Ureter (tissue), 1 donor: ENCODE data around the gene TFF2. TPM values are rescaled to one million over a fixed set of nuclear protein-coding genes. Genes with fewer than 3 reads are reported as not detected.

Experiments used
- DNase-seq: peaks from one replicate; pipeline ENCODE4 v3.0.0-alpha.2; 2020; ENCODE audit warnings: low spot score
- total RNA-seq: library from RNA; stranded (reverse); gene quantifications from one replicate; pipeline ENCODE4 v1.2.4, GENCODE V29; 2023
- donor health status: DM: yes; HTN: yes; CAD: no.

TFF2 gene
- total RNA-seq, 1 donor from 2014 or later = not detected

DNA sequence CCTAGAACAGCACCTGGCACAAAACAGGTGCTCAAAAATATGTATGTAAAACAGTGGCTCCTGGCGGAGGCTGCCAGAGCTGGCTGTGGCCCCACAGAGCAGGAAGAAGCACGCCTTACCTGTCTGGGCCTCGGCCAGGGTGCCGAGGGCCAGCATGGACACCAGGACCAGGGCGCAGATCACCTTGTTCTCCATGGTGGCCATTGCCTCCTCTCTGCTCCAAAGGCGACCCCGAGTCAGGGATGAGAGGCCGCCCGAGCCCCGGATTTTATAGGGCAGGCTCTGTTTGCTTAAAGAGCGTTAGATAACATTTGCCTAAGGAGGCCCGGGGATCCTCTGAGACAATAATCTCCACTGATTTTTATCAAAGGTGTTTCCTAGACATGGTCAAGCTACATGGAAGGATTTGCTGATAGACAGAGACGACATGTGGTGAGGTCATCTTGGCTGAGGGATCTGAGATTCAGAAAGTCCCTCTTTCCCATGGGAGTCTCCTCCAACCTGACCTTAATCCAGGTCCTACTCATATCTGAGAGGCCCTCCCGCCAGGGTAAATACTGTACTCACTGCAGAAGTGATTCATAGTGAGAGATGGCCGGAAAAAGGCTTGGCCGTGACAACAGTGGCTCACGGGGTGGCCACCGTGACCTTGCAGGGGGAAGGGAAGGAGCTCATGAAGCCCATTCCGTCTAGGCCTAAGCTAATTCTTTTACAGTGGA is 15.7 kb upstream of the TFF2 start, which contains the start of gene TFF1:
Gene TFF1 (minus strand): TSS at position 244 of the 719 bp plus-strand sequence. CDS start 40 bp downstream, at position 204.
- no peak for DNase-seq

DNA sequence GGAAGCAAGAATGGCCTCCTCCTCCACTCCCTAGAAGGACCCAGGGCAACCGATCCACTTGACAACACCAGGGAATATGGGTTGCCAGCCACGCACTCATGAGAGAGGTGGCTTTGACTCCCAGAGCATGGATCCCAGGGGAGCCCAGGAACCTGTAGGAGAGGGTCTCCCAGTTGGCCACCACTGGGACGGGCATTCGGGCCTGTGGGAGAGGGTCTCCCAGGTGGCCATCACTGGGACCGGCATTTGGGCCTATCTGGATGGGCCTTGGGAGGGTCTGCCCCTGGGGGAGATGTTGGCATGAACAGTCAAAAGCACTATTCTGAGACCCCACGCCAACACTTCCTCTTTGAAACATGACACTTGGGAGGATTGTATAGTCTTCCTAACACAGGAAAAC is 15.0 kb upstream of the TFF2 start:
- no peak for DNase-seq

DNA sequence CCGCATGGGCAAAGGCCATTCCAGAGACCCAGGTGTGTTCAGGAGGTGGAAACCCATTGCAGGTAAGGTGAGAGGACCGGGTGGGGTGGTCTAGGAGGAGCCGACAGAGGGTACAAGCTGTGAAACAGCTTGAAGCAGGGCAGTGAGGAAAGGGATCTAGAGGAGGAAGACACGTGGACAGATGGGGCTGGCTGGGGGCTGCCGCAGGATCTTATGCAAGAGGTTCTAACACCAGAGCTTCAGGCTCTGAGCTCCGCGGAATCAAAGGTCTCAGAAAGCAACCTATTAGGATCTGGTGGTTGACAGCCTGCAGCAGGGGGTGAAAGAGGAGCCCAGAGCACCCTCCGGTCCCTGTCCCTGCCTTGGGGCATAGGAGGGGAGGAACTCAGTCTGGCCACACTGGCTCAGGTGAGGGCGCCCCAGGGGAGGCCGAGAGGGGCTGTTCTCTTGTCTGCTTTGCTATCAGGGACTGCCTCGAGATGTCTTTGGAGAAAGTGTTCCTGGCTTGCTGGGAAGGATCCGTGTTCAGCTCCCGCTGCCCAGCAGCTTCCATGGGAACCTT is 13.6 kb upstream of the TFF2 start:
- no peak for DNase-seq

GRCh38 chr21:42363312-42363711 is 12.5 kb upstream of the TFF2 start:
- no peak for DNase-seq

GRCh38 chr21:42362700-42363099 is 11.9 kb upstream of the TFF2 start:
- no peak for DNase-seq

DNA sequence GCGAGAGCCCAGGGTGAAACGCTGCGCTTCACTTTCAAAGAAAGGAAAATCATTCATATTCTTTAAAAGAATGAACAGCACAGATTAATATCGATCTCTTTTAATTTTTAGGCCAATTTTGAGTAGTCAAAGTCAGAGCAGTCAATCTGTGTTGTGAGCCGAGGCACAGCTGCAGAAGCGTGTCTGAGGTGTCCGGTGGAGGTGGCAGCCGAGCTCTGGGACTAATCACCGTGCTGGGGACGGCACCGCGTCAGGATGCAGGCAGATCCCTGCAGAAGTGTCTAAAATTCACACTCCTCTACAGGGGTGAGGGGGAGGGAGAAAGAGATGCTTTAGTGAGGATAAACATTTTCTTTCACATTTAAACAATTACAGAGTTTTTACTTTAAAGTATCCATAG is 11.4 kb upstream of the TFF2 start:
- no peak for DNase-seq

- no peak for DNase-seq
Measured at GRCh38 chr21:42361286-42361685, 10.5 kb upstream of the TFF2 start.

DNA sequence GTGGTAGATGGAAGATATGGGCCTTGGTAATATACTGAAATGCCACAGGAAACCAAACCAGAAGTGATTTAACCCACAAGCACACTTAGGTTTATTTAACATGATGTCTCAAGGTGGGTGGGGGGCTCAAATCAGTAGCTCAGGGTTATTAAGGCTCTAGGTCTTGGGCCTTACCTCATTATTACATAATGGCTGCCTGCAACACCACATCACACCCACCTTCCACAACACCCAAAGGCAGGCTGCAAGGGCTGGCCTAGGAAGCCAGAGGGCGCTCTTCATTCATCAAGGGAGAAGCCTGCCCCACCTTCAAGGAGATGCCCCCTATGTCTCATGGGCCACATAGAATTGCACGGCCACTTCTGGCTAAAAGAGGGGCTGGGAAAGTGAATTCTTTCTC is 9.5 kb upstream of the TFF2 start:
- no peak for DNase-seq

DNA sequence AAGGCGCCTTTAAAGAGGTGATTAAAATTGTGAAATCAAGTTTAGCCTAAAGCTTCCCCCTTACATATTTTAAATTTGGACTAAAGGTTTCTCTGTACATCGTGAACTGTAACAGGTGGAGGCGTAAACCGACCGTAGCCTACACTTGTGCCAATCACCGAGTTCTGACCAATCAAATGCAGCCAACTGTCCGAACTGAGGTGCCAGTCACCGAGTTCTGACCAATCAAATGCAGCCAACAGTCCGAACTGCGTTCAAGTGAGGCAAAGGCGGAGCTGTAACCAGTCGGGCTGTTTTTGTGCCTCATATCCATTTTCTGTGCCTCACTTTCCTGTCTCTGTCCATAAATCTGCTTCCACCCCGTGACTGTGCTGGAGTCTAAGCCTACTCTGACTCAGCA is 8.1 kb upstream of the TFF2 start:
- DNase-seq = no peak

DNA sequence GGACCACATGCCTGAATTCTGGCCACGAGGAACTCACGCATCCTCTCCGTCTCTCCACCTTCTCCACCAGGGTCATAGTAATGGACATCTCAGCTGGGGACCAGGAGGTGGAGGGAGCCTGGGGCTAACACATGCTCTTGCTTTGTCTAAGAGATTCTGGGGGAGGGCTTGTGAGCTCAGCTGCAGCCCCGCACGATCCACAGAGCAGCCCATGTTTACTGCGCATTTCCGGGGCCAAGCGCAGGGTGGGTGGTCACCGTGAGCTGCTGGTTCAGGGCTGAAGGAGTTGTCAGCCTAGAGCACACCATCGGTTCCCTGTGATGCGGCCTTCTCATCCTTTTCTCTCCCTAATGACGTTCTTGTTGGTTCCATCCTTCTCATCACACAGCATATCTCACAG is 7.5 kb upstream of the TFF2 start:
- no peak for DNase-seq

GRCh38 chr21:42357307-42357706 is 6.5 kb upstream of the TFF2 start:
- DNase-seq = no peak

- DNase-seq = no peak
Measured at GRCh38 chr21:42356650-42357049, 5.9 kb upstream of the TFF2 start.

DNA sequence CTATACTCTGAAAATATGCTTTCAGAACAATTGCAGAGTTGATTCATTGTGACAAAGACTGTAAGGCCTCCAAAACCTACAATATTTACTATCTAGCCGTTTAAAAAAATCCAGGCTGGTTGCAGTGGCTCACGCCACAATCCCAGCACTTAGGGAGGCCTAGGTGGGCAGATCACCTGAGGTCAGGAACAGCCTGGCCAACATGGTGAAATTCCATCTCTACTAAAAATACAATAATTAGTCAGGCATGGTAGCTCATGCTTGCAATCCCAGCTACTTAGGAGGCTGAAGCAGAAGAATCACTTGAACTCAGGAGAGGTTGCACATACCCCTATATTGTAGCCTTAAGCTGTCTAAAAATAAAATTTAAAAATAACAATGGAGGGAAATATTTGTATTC is 5.3 kb upstream of the TFF2 start:
- DNase-seq = no peak

DNA sequence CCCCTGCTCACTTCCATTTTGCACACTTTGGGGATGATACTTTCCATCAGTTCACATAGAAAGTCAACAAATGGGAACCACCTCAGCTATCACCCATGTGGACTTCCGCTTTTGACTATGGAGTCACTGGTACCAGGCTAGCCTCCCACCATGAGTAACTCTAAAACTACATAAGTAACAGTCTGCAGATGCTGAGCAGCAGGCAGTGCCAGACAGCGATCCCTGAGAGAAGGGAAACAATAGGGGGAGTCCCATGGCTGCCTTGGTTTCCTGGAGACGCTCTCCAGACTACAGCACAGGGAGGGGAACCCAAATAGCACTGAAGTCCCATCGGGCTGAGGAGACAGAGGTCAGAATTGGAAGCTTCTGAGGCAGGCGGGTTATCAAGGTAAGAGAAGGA is 2.8 kb upstream of the TFF2 start:
- no peak for DNase-seq

GRCh38 chr21:42352441-42353095 is 1.8 kb upstream of the TFF2 start:
- no peak for DNase-seq

DNA sequence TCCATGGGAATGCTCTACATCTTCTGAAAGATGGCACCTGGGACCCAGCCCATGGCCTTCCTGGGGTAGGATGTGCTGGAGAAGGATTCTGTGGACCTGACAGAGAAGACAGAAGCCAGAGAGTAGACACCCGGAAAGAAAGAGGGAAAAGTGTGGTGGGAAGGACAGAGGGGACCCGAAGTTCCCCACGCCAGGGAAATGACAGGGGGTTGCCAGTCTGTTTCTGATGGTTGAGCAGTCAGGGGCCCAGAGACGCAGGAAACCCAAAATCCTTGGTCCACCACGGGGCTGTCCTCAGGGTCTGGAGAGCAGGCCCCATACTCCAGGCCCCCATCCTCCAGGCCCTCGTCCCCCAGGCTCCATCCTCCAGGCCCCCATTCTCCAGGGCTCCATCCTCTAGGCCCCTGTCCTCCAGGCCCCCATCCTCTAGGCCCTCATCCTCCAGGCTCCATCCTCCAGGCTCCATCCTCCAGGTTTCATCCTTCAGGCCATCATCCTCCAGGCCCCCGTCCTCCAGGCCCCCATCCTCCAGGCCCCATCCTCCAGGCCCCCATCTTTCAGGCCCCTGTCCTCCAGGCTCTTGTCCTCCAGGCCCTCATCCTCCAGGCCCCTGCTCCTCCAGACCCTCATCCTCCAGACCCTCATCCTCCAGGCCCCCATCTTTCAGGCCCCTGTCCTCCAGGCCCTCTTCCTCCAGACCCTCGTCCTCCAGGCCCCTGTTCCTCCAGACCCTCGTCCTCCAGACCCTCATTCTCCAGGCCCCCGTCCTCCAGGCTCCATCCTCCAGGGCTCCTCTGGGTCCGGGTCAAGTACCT is 1.0 kb upstream of the TFF2 start:
- no peak for DNase-seq

DNA sequence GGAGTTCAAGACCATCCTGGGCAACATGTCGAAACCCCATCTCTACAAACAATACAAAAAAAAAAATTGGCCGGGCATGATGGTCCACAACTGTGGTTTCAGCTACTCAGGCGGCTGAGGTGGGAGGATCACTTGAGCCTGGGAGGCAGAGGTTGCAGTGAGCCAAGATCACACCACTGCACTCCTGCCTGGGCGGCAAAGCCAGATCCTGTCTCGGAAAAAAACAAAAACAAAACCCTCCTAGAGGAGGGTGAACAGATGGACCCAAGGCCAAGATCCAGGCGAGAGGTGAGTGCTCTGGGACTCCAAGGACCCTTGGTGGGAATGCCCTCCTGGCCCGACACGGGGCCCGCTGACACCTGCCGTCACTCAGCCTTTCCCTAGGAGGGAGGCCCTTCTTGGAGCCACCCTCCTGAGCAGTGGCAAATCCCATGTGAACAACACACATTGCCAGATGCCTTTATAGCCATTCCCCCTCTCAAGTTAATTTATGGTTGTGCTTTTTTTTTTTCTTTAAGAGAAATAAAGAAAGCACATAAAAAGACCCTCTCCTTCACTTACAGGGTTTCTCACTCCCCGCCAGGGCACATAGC is 380 bp downstream of the TFF2 start:
- no peak for DNase-seq

GRCh38 chr21:42349420-42350317 is 1.1 kb downstream of the TFF2 start:
- no peak for DNase-seq

DNA sequence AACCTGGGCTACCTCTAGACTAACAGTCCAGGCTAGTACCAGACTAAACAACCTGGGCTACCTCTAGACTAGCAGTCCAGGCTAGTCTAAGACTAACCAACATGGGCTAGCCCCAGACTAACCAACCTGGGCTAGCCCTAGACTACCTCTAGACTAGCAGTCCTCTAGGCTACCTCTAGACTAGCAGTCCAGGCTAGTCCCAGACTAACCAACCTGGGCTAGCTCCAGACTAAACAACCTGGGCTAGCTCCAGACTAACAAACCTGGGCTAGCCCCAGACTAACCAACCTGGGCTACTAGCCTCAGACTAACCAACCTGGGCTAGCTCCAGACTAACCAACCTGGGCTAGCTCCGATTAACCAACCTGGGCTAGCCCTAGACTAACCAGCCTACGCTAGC is 2.0 kb downstream of the TFF2 start:
- no peak for DNase-seq

DNA sequence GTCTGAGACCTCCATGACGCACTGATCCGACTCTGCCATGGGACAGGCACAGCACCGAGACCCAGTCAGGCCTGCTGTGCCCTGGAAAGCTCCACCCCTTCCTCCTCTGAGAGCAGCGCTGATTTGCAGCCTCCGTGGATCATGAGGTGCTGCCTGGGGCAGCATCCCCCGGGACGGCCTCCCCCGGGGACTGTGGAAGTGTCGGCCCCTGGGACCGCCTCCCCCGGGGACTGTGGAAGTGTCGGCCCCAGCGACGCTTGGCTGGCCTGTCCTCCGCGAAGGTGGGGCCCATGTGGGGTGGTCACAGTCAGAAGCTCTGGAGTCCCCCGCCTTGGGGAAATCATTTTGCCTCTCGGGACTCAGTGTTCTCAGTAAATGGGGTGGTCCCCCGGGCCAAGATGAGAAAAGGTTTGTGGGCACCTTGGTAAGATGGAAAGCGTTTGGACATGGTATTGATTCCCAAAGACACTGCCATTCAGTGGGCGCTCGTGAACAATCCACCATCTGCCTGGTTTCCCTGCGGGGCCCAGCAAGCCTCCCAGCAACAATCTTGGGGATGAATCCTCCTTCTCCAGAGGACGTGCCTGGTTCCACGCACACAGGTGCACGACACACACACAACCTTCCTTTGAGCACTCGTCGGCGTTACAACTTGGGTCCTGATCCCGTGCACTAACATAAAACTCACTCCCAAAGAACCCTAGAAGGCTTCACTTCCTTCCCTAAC is 3.0 kb downstream of the TFF2 start:
- peak; percentile 40 for DNase-seq
